GM19397 (cell line): Measurements from ENCODE around the gene SMC6.

Experiments used
- ATAC-seq: cut with Tn5 transposase; IDR thresholded peaks from one replicate; pipeline ENCODE4 v1.9.1; 2021; ENCODE audit warnings: mild to moderate bottlenecking, moderate library complexity; ENCODE audit not compliant: unreplicated experiment

Gene SMC6

GRCh38 chr2:17753803-17754663, at the start of gene SMC6, which contains the start of gene GEN1:
SMC6 (minus strand) TSS chr2:17753810; CDS start chr2:17745946, 7,864 bp downstream.
GEN1 (plus strand) TSS chr2:17754138; CDS start chr2:17759944, 5,806 bp downstream.
- ATAC-seq = peak; percentile 76

GRCh38 chr2:17800693-17801458, 47.3 kb upstream of the SMC6 start:
- ATAC-seq = no peak

- no peak for ATAC-seq
Measured at GRCh38 chr2:17800219-17800618, 46.6 kb upstream of the SMC6 start.

GRCh38 chr2:17799301-17800120, 45.9 kb upstream of the SMC6 start:
- ATAC-seq = no peak

- ATAC-seq = no peak
Measured at GRCh38 chr2:17798338-17798737, 44.7 kb upstream of the SMC6 start.

DNA sequence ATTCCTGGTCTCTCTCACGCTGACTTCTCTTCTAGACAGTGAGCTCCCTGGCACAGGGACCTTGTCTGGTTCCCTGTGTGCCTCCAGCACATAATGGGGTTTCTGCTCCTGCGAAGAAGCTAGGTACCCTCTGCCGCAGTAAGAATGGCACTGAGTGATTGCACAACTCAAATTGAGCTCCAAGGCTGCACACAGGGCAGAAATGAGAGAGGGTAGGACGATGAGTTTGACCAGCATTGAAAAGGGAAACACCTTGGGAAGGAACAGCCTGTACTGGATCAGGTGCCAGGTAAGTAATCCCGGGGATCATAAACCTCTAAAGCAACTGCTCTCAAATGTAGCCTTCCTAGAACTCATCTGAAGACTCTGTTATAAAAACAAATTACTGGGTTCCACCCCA, 41.7 kb upstream of the SMC6 start:
- ATAC-seq = no peak

DNA sequence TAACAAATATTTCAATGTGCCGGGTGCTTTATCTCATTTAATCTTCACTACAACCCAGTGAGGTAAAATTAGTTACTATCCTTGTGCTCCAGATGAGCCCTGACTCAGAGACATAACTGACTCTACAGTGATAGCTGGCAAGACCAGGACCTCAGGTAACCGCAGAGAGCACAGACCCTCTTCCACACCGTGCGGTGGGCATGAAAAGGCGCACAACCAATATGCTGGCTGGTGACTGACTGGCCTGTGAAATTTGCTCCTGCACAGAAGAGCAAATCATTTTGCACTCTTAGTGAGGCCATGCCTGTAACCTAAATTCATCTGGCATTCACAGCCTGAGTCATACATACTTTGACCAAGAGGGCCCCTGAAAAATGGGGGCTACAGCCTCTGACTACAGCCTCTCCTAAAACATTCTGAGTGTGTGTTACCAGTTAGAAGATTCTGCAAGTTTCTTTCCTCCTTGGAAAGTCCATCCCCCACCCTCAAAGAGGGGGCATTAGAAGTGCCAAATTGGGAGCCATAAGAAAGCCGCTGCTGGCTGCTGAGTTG, 40.3 kb upstream of the SMC6 start:
- ATAC-seq = no peak

DNA sequence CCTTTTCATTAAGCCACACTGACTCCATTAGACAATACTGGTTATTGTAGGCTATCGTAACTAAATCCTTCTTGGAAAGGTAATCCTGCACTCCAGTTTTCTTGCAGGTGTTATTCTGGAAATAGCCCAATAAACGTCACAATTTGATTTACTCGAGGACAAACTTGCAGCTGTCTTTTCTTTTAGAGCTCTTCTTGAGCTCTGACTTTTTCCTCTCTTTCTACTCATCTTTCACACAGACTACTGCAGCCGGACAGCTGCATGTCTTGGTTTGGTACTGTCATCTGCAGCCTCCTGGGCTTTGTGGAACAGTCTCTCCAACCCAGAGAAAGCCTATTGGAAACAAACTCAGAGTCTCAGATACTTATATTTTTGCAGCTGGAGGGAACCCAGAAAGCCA, 39.7 kb upstream of the SMC6 start:
- no peak for ATAC-seq

DNA sequence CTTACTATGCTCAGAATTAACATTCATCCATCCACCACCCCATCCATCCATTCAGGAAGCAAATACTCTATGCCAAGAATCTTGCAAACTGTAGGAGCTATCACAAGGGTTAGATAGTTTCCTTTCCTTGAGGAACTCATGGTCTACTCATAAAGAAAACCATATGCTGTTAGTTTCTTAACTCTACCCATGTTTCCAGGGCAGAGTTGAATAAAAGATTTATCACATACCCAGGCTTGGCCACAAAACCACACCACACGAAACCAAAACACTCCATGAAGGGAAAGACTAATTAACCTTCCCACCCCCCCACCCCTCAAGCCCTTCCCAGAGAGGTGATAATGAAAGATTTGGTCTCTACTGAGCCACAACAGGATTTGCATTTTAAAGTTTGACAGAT, 38.9 kb upstream of the SMC6 start:
- no peak for ATAC-seq

DNA sequence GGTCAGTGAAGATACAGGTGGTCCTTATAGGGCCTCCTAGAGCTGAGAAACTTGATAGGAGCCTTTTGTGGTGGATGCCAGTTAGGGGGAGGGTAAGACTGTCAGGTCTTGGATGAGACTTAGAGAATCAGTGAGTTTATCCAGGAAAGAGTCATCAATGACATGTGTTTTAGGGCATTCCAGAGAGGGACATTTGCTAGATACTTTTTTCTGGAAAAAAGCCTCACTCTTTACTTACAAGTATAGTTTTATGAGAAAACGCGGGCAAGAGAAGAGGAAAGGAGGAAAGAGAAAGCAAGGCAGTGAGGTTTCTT, 38.2 kb upstream of the SMC6 start:
- ATAC-seq = no peak

DNA sequence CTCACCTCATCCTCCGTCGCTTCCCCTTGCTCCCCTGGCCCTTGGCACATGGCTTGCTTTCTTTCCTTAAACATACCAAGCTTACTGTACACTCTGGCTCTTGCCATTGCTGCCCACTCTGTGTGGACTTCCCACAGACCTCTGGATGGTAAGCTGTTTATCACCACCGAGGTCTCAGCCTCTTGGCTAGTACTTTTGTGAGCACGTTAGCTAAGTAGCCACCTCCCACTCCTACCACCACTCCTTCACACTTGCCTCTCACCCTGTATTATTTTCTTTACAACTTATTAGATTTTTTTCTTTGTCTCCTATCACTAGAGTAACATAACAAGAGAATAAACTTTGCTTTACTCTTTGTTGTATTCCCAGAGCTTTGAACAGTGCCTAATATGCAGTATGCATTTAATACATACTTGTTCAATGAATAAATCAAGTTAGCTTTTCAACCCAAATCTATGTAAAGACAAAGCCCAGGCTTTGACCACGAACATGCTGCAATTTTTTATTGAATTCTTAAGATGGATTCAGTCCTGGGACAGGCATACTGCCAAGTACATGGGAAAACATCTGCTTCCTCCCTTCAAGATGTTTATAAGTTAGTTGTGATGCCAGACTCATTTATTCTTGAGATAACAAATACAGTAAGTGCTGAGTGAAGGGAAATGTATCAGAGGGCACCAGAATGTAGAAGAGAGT, 37.7 kb upstream of the SMC6 start:
- ATAC-seq = no peak

DNA sequence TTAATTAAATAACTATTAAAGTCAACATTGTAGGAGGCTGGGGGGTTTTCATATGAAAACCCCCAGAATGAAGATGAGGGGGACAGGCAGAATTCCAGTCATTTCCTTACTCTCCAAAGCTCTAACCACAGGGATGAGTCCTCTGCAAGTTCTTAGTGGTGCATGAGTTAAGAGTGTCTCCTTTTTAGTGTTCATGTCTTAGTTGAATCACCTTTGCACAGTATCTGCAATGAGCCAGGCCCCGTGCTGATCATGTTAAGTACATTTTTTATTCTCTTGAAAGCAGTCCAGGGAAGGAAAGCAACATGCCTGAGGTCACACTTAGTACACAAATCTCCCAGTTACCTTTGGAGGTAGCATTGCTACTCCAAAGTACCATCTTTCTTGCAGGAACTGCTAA, 36.9 kb upstream of the SMC6 start:
- no peak for ATAC-seq

DNA sequence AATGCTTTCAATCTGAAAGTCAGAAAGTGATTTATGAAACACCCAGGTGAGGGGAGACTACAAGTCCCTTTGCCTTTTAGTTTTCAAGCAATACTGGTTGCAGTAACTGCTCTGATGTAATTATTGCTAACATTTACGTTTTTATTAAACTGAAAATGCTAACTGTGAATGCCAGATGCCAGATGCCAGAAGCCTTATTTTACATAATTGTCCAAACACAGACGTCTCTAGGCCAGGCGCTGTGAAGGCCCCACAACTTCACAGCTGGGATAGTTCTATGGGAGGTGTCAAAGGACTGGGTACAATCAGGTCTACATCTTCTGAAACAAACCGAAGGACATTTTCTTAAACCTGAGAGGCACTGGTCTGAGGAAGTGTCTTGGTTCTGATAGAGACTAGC, 35.2 kb upstream of the SMC6 start:
- ATAC-seq = no peak

DNA sequence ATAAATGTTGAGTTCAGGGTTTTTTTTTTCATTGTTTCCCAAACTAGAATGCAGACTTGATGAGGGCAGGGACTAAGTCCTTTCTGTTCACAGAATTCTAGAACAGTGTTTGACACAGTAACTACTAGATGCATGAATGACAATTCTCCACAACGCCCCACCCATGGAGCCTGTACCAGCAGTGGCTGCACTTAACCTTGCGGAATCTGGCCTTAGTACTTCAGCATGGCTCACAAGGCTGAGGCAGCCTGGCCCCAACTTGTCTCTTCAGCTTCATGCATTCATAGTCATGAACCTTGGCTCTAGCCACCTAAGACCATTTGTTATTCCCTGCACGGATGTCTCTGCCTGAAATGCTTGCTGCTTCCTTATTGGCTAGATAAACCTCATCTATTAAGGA, 33.1 kb upstream of the SMC6 start:
- ATAC-seq = no peak

DNA sequence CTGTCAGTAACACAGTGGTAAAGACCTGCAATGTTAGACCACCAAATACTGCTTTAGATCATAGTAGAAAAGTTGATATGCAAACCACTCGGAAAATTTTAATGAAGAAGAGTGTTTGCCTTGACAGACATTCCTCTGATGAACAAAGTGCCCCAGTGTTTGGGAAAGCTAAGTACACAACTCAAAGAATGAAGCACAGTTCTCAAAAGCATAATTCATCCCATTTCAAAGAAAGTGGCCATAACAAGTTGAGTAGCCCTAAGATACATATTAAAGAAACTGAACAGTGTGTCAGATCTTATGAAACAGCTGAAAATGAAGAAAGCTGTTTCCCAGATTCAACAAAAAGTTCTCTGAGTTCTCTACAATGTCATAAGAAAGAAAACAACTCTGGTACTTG, 27.9 kb upstream of the SMC6 start:
- ATAC-seq = no peak

DNA sequence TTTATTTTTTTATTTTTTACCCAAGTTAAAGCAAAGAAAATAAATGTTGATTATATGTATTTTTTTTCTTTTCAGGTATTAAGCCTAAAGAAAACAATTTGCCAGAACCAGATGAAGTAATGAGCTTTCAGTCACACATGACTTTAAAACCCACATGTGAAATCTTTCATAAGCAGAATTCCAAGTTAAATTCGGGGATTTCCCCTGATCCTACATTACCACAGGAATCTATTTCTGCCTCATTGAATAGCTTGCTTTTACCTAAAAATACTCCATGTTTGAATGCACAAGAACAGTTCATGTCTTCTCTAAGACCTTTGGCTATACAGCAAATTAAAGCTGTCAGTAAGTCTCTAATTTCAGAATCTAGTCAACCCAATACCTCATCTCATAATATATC, 26.9 kb upstream of the SMC6 start:
- ATAC-seq = no peak

GRCh38 chr2:17772532-17772931, 18.9 kb upstream of the SMC6 start:
- ATAC-seq = no peak

- no peak for ATAC-seq
Measured at GRCh38 chr2:17771956-17772355, 18.3 kb upstream of the SMC6 start.

DNA sequence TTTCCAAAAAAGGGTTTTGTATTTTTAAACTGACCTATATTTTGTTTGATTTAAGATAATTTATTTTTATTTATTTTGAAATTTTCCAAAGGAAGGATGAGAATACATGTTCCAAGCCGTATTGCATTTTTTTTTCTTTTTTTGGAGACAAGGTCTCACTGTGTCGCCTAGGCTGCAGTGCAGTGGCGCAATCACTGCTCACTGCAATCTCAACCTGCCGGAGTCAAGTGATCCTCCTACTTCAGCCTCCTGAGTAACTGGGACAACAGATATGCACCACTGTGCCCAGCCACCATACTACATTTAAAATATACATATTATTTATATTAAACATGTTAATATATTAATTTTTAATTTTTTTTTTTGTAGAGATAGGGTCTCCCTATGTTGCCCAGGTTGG, 15.3 kb upstream of the SMC6 start:
- no peak for ATAC-seq

- ATAC-seq = no peak
Measured at GRCh38 chr2:17765398-17765797, 11.8 kb upstream of the SMC6 start.
